Measurements from ENCODE around the gene SYPL2.

GRCh38 chr1:109490029-109490933 lies 23.9 kb downstream of the SYPL2 start:
- peak; percentile 87 to 95 for TF ChIP-seq CTCF (conservative IDR thresholded peaks at IDR 0.05 in 1 of 2, IDR thresholded peaks at IDR 0.05 in 1 of 2; ENCODE audit: low read depth in 1 of 2, low read length in 2 of 2)
- no peak for TF ChIP-seq EZH2 (IDR thresholded peaks at IDR 0.05; ENCODE audit: low read length, missing control alignments)
